Measurements from ENCODE around the gene PHYKPL.

The PHYKPL gene

DNA sequence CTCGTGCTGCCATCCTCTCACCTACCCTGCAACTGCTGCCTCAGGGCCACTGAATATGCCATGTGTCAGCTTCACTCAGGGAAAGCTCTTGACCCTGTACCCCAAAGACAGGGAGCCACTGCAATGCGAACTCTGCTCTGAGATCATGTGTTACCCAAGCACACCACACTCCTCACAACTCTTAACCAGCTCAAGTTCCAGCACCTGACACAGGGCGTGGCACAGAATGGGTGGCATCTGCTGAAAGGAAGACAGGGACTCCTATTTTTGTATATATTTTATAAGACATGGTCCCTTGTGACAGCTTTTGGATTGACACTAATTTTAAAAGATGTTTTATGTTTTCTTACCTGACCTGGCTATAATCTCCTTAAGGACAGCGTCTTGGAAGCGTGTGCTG lies 10.7 kb downstream of the PHYKPL start:
- no peak for DNase-seq

- DNase-seq: no peak
Observed at GRCh38 chr5:178221282-178221681, 11.3 kb downstream of the PHYKPL start.

DNA sequence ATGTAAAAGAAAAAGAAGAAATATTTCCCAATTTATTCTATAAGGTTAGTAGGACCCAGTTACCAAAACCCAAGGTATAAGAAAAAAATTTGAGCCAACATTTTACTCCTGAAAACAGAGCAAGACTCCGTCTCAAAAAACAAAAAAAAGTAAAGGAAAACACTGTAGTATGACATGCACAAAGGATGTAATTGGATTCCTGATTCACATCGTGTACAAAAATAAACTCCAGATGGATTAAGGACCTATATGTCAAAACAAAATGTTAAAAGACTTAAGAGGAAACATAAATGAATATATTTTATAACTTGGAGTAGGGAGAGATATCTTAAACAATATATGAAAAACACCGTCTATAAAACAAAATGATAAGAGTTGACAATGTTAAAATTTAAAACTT lies 13.8 kb downstream of the PHYKPL start:
- no peak for DNase-seq

DNA sequence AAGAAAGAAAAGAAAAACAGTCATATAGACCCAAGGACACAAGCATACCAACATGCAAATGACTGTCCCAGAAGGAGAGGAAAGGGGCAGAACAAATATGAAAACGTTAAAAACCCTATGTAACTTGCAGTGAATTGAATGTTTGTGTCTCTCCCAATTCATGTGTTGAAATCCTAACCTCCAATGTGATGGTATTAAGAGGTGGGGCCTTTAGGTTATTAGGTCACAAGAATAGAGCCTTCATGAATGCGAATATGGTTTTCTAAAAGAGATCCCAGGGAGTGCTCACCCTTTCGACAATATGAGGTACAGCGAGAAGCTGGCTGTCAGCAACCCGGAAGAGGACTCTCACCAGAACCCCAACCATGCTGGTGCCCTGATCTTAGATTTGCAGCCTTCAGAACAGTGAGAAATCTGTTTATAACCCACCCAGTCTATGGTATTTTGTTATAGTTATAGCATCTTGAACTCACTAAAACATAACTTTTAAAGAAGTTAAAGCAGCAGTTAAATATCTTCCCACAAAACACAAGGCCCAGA lies 14.3 kb downstream of the PHYKPL start:
- no peak for DNase-seq

GRCh38 chr5:178216779-178217178 lies 15.8 kb downstream of the PHYKPL start:
- no peak for DNase-seq

- DNase-seq: no peak
Observed at GRCh38 chr5:178216088-178216534, 16.5 kb downstream of the PHYKPL start.

GRCh38 chr5:178215280-178216002 lies 17.2 kb downstream of the PHYKPL start:
- DNase-seq: no peak

DNA sequence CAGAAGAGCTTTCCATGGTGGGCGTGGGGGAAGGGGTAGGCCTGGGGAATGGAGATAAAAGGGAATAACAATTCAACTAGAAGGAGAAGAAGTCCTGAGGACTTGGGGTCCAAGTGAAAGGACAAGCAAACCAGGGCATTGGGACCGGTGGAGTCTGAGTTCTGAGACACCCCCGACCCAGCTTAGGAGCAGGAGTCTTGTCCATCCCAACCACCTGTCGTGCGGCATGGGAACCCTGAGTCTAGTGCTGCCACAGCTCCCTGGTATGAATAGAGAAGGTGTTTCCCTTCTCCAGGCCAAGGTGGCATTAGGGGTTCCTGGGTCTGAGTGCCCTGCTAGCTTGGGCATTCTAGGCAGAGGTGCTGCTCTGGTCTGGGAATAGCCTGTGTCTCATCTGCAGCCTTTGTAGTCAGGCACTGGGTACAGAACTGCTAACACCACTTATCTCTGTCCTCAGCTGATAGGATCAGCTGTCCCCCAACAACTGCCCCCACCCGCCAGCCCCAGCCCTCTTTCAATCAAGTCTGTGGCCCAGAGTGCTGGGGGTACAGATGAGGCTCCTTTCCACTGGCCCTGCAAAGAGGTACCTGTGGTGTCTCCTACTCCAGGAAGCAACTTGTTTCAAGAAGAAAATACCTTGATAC lies 18.3 kb downstream of the PHYKPL start:
- no peak for DNase-seq

DNA sequence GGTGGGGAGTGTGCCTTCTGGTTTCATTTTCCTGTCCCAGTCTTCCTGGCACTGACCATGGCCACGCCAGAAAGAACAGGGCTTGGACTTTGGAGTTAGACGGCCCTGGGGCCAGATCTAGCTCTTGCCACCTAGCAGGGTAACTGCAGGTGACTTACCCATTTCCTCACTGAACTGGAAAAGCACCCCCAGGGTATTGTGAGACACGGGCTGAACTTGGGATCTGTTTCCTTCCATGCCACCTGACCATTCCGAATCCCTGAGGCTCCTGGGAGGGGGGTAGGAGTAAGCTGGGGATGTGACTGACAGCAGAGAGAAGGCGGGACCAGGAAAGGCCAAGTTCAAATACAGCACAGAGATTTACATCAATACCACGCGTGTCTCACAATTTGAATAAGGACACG lies 18.9 kb downstream of the PHYKPL start:
- no peak for DNase-seq

DNA sequence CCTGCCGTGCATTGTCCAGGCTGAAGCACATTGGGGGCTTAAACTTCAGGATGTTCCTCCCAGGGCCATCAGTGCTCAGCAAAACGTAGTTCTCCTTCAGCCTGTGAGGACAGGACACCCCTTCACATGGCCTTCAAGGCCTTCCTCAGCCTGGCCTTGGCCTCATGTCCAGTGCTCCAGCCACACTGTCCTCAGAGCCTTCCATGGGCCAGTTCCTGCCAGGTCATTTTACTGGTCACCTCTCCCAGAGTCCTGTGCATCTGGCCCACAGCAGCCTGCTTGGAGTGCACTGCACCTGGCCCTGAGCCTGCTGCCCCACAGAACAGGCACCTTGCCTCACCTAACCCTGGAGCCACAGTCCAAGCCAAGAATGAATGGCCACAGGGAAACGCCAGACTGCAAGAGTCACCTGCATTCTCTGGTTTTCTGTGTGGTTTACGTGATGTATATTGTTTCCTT lies 19.6 kb downstream of the PHYKPL start:
- DNase-seq: no peak

DNA sequence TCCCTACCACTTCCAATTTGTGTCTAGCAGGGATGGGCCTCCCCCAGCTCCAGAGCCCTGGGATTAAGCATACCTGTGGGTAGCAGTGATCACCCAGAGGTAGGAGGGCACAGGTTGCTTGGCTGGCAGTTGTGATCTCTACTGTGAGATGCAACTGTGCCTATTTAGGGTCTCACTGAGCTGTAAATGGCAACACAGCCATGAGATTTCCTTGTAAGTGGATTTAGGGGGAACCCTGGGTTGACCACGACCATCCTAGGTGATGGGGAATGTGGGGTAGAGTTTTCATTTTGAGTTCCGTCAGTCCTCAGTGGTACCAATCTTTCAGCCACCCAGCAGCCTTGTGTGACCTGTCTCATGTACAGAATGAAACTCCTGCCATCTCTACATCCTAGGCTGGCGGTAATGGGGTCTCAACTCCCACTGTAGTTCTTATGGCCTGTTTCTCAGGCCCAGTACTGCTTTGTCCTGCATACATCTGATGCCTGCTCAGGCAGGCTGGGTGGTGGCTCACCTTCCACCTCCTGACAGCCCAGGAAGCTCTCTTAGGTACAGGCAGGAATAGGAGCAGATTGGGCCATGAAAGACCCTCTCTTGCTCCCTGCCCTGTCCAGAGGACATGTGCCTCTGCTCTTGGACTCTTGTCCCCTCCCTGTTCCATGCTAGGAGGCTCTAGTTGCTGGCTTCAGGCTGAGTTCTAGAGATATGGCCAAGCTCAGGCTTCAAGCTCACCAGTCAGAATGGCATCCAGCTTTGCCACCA lies 20.2 kb downstream of the PHYKPL start:
- DNase-seq: no peak

- DNase-seq: no peak
Observed at GRCh38 chr5:178211095-178212048, 21.2 kb downstream of the PHYKPL start.

DNA sequence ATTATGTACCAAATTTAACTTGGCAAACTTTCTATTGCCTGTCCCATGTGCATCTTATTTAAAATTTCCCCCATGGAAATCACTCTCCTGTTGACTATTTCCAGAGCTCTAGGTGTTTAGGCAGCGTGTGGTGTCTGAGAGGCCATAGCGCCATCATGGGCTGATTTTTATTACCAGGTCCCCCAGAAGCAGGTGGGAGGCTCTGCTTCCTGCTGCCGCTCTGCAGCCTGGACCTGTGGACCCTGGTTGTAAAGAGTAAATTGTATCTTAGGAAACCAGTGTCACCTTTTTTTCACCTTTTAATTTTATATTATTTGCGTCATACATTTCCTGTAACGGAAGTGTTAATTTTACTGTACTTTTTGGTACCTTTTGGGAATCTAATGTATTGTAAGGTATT lies 21.9 kb downstream of the PHYKPL start:
- no peak for DNase-seq

- no peak for DNase-seq
Observed at GRCh38 chr5:178210073-178210535, 22.5 kb downstream of the PHYKPL start.

DNA sequence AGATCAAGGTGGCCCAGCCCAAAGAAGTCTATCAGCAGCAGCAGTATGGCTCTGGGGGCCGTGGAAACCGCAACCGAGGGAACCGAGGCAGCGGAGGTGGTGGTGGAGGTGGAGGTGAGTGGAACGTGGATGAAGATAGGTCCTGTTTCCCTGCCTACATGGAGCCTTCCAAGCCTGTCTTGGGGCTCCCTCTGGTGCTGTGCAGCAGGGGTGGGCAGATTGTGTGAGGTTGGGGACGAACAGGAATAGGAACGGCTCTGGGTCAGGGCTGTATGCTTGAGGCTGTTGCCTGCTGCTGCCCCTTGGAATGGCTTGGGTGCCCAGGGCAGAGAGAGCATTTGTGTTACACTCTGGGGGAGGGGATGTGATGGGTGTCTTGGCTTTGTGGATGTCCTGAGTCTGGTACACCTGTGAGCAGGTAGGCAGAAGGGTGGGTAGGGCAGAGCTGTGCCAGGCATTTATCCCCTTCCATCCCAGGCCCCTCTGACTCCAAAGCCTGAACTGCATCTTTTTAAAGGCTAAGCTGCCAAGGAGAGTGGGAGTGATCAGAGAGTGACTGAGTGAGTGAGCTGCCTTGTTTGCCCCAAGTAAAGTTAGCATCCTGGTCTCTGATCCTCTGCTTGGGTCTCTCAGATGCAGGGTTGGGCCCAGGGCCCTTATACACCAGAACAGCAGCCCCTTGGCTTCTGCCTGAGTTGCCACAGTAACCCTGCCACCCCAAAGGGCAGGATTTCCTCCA lies 23.1 kb downstream of the PHYKPL start:
- DNase-seq: no peak

DNA sequence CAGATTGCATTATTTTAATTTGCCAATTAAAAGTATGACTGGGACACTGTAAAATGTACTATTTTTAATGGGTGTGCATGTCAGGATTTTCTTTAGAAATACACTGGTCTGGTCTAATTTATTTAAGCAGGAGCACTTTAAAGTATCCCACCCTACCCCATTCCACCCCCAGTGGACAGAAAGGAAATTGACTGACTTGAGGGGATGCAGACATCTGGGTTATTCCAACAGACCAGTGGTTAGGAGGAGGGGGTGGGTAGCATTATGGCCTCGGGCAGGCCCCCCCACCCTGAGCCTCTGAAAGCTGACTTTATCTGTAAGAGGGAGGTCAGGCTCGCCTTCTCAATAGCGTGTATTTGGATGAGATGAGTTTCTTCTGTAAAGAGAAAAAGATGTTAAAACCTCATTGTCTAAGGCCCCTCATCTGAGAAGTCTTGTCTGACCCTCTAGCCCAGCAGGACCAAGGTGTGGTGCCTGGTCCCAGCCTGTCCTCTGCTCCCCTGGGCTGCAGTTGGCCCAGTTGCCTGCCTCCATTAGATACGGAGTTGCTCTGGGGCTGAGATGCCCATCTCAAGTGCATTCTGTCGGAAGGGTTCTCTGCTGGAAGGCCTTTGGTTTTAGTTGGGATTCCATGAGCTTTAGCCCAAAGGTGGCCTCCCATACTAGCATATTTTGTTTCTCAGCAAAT lies 23.9 kb downstream of the PHYKPL start:
- no peak for DNase-seq

DNA sequence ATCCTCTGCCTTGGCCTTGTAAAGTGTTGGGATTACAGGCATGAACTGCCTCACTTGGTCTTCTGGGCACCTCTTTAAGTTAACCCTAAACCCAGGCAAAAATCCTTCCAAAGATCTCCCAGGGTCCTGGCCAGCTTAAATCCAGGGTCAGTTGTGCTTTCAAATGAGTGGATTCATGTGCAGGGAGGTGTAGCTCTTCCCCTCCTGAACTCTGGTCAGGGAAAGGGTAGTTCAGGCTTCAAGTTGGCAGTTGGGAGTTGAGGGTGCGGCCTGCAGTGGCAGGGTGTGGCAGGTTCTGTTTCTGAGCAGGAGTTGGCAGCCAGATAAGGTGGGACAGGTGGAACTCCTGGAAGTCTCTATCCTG lies 24.7 kb downstream of the PHYKPL start:
- DNase-seq: no peak

DNA sequence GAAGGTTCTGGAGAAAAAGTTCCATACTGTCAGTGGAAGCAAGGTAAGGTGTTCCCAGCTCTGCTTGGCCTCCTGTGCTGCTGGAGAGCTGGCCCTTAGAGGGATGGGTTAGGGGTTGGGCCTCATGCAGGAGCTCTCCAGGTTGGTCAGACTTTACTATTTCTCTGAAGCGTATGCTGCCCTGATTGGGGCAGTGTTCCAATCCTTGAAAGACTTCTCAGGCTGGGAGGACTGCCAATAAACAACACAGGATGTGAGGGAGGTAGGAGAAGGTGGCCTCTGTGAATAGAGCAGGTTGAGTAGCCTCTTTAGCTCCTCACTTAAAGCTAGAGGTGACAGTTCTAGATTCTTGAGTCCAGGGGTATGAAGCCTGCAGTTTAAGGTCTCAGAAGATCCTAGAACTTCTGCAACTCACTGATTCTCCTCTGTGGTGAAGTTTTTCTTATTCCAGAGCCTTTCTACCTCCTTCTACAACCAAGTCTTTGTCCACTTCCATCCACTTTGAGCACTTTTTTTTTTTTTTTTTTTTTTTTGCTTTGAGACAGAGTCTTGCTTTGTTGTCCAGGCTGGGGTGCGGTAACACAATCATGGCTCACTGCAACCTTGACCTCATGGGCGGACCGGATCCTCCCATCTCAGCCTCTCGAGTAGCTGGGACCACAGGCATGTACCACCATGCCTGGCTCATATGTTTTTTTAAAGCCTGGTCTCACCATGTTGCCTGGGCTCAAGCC lies 25.3 kb downstream of the PHYKPL start:
- no peak for DNase-seq

GRCh38 chr5:178206166-178207101 lies 26.2 kb downstream of the PHYKPL start:
- DNase-seq: no peak

Measured in NCI-H2171 treated with DMSO at 0.1 percent for 48 hours (cell line).